ENCODE results near the gene COBL. TPM values are rescaled to one million over a fixed set of nuclear protein-coding genes. Genes with fewer than 3 reads are reported as not detected.

COBL gene
- total and polyA plus RNA-seq, 2 of the 8 experiments (the other 6 are each of a cell fraction or from before 2014, with no cell fraction given): 13.8 to 40.4 TPM

DNA sequence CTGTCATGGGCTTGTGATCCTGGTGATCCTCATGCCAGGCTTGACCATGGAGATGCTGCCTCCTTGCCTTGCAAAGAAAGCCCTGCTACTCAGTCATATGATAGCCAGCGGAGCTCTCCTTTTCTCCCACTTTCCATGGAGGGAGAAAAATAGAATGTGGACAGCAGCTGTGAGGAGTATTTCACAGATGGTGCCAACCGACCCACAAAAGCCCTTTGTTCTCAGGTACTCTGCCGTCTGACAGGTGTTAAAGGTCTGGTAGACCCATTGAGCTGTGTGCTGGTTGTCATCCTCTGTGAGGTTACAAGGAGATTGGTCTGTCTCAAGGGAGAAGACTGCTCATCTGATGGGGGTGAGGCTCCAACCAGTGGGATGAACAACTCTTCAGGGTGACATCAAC lies 29.5 kb upstream of the COBL start (continued):
- no peak for TF ChIP-seq TAF7 (optimal IDR thresholded peaks at IDR 0.05; ENCODE audit: borderline replicate concordance, low read depth, low read length)
- no peak for TF ChIP-seq SIRT6 (IDR thresholded peaks at IDR 0.05; ENCODE audit: low read length)
- no peak for TF ChIP-seq SP2 (IDR thresholded peaks at IDR 0.05; ENCODE audit: low read length)
- no peak for TF ChIP-seq GTF2F1 (IDR thresholded peaks at IDR 0.05; ENCODE audit: borderline replicate concordance, low read depth, low read length)
- TF ChIP-seq, protein P1, sequence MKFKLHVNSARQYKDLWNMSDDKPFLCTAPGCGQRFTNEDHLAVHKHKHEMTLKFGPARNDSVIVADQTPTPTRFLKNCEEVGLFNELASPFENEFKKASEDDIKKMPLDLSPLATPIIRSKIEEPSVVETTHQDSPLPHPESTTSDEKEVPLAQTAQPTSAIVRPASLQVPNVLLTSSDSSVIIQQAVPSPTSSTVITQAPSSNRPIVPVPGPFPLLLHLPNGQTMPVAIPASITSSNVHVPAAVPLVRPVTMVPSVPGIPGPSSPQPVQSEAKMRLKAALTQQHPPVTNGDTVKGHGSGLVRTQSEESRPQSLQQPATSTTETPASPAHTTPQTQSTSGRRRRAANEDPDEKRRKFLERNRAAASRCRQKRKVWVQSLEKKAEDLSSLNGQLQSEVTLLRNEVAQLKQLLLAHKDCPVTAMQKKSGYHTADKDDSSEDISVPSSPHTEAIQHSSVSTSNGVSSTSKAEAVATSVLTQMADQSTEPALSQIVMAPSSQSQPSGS (IDR thresholded peaks at IDR 0.05; ENCODE audit: low read length): no peak
- TF ChIP-seq, protein P2, sequence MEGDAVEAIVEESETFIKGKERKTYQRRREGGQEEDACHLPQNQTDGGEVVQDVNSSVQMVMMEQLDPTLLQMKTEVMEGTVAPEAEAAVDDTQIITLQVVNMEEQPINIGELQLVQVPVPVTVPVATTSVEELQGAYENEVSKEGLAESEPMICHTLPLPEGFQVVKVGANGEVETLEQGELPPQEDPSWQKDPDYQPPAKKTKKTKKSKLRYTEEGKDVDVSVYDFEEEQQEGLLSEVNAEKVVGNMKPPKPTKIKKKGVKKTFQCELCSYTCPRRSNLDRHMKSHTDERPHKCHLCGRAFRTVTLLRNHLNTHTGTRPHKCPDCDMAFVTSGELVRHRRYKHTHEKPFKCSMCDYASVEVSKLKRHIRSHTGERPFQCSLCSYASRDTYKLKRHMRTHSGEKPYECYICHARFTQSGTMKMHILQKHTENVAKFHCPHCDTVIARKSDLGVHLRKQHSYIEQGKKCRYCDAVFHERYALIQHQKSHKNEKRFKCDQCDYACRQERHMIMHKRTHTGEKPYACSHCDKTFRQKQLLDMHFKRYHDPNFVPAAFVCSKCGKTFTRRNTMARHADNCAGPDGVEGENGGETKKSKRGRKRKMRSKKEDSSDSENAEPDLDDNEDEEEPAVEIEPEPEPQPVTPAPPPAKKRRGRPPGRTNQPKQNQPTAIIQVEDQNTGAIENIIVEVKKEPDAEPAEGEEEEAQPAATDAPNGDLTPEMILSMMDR (IDR thresholded peaks at IDR 0.05; ENCODE audit: control extremely low read depth in 1 of 3, insufficient read depth in 1 of 3, low read depth in 1 of 3, low read length in 3 of 3): no peak
